CD14-positive monocyte (primary cell): ENCODE results near the gene EPB41. TPM values are rescaled to one million over a fixed set of nuclear protein-coding genes. Genes with fewer than 3 reads are reported as not detected.

ENCODE experiments used
- DNase-seq, 3 donors: peaks; one replicate each; pipeline ENCODE4 v3.0.0-alpha.2; 2011 to 2022
- H2AFZ ChIP-seq: 2 replicates; pipeline ENCODE4 v1.6.0; 2012; ENCODE audit warnings: mild to moderate bottlenecking, low read depth, low read length, inconsistent platforms; ENCODE audit not compliant: insufficient read depth, poor library complexity, severe bottlenecking
- H3K27ac ChIP-seq, 2 donors: 1 replicate in 1 of 2; 2 replicates in 1 of 2; pipeline ENCODE4 v1.5.1; 2012 to 2013; ENCODE audit warnings: low read length in 2 of 2, control low read depth in 1 of 2, inconsistent platforms in 1 of 2, low read depth in 1 of 2, mild to moderate bottlenecking in 1 of 2
- H3K27me3 ChIP-seq, 2 donors: one replicate each; pipeline versions ENCODE4 v1.6.0 to v1.6.1; 2011 to 2013; ENCODE audit warnings: low read length in 2 of 2; ENCODE audit not compliant: control insufficient read depth in 2 of 2, insufficient read depth in 2 of 2
- H3K36me3 ChIP-seq, 2 donors: replicated peaks in 1 of 2; 1 replicate in 1 of 2; 2 replicates in 1 of 2; pipeline versions ENCODE4 v1.5.1 to v1.6.1; 2012 to 2013; ENCODE audit warnings: low read length in 2 of 2, control low read depth in 1 of 2, inconsistent platforms in 1 of 2, mild to moderate bottlenecking in 1 of 2; ENCODE audit not compliant: insufficient read depth in 2 of 2, control insufficient read depth in 1 of 2
- H3K4me1 ChIP-seq, 2 donors: 1 replicate in 1 of 2; 2 replicates in 1 of 2; pipeline versions ENCODE4 v1.5.1 to v1.6.1; 2012 to 2013; ENCODE audit warnings: low read length in 2 of 2, control low read depth in 1 of 2, inconsistent platforms in 1 of 2, mild to moderate bottlenecking in 1 of 2, moderate library complexity in 1 of 2; ENCODE audit not compliant: insufficient read depth in 2 of 2, control insufficient read depth in 1 of 2
- H3K4me2 ChIP-seq: replicated peaks from 2 replicates; pipeline ENCODE3; 2012; ENCODE audit warnings: low read length, moderate library complexity, mild to moderate bottlenecking; ENCODE audit not compliant: poor library complexity, severe bottlenecking; ENCODE audit errors: extremely low read depth
- H3K4me3 ChIP-seq, 3 experiments: fragments of 200-600 bp in 1 of 3; sonication (generic) in 1 of 3; replicated peaks in 1 of 3; 1 replicate in 2 of 3; 2 replicates in 1 of 3; pipeline ENCODE4 v1.5.1; 2011 to 2013; ENCODE audit warnings: low read length in 3 of 3, mild to moderate bottlenecking in 3 of 3, control low read depth in 2 of 3, low read depth in 2 of 3, inconsistent platforms in 1 of 3, moderate library complexity in 1 of 3
- H3K79me2 ChIP-seq: 2 replicates; pipeline ENCODE4 v1.6.0; 2012; ENCODE audit warnings: mild to moderate bottlenecking, control low read depth, inconsistent platforms, low read length, moderate library complexity; ENCODE audit not compliant: insufficient read depth
- H3K9ac ChIP-seq: 2 replicates; pipeline ENCODE4 v1.6.0; 2017; ENCODE audit warnings: low read length, mild to moderate bottlenecking; ENCODE audit not compliant: insufficient read depth, poor library complexity, severe bottlenecking
- H3K9me3 ChIP-seq, 2 donors: replicated peaks in 1 of 2; 1 replicate in 1 of 2; 2 replicates in 1 of 2; pipeline versions ENCODE4 v1.5.1 to v1.6.1; 2012 to 2013; ENCODE audit warnings: low read length in 2 of 2, control low read depth in 1 of 2; ENCODE audit not compliant: control insufficient read depth in 1 of 2, insufficient read depth in 1 of 2
- H4K20me1 ChIP-seq: 2 replicates; pipeline ENCODE4 v1.6.0; 2012; ENCODE audit warnings: mild to moderate bottlenecking, low read length, control low read depth, moderate library complexity; ENCODE audit not compliant: insufficient read depth
- H3K27ac Mint-ChIP-seq, 7 donors: one replicate each; pipeline ENCODE4 v1.8.0; 2020; ENCODE audit warnings: mild to moderate bottlenecking in 7 of 7, mixed read lengths in 7 of 7, moderate library complexity in 6 of 7, inconsistent platforms in 2 of 7
- H3K27me3 Mint-ChIP-seq, 3 donors: one replicate each; pipeline ENCODE4 v1.8.0; 2021 to 2022; ENCODE audit warnings: low read depth in 3 of 3, mild to moderate bottlenecking in 3 of 3, mixed read lengths in 3 of 3, moderate library complexity in 3 of 3, inconsistent platforms in 1 of 3
- H3K36me3 Mint-ChIP-seq, 2 donors: one replicate each; pipeline ENCODE4 v1.8.0; 2020; ENCODE audit warnings: mixed read lengths in 2 of 2, inconsistent platforms in 1 of 2, mild to moderate bottlenecking in 1 of 2
- H3K4me1 Mint-ChIP-seq: one replicate; pipeline ENCODE4 v1.8.0; 2020; ENCODE audit warnings: mild to moderate bottlenecking, mixed read lengths
- H3K4me3 Mint-ChIP-seq, 2 donors: one replicate each; pipeline ENCODE4 v1.8.0; 2020; ENCODE audit warnings: mild to moderate bottlenecking in 2 of 2, mixed read lengths in 2 of 2, moderate library complexity in 1 of 2
- H3K9me3 Mint-ChIP-seq, 7 donors: one replicate each; pipeline ENCODE4 v1.8.0; 2020 to 2022; ENCODE audit warnings: mixed read lengths in 7 of 7, mild to moderate bottlenecking in 6 of 7, moderate library complexity in 6 of 7, inconsistent platforms in 2 of 7
- CTCF ChIP-seq: fragments of 200-600 bp; IDR thresholded peaks from one replicate; pipeline ENCODE4 v1.8.0; 2022; ENCODE audit warnings: antibody characterized with exemption, mild to moderate bottlenecking
- WGBS: methylation state at CpG from one replicate; pipeline ENCODE4 v1.1.5; 2013; ENCODE audit warnings: missing lambda C conversion rate; ENCODE audit not compliant: insufficient coverage; 5-methylcytosine and 5-hydroxymethylcytosine counted together
- intact Hi-C, 2 donors: fragments of 100-400 bp; cut with micrococcal nuclease; formaldehyde crosslinking; loops; one replicate each; pipeline versions ENCODE4 v1.15.0 to v1.15.1; 2023
- polyA plus RNA-seq, 3 donors: library from polyadenylated mRNA; depleted of rRNA in 1 of 3; unstranded in 2 of 3; stranded (reverse) in 1 of 3; fragments of 300-500 nt in 2 of 3; fragments of >200 nt in 1 of 3; fragmentation: Illumina TruSeq in 2 of 3; gene quantifications; 1 replicate in 2 of 3; 2 replicates in 1 of 3; pipeline ENCODE4 v1.2.3, GENCODE V29; 2012 to 2021

Gene EPB41
- polyA plus RNA-seq, 3 donors: 11.3 to 19.4 (median 18.9) TPM

GRCh38 chr1:28899267-28899666 lies 15.1 kb upstream of the EPB41 start:
- H3K9ac ChIP-seq: peak overlapping the region; percentile 9
- H4K20me1 ChIP-seq: peaks cover 46% of the 10 kb centered on the region
- peaks cover 58% of the 10 kb centered on the region for H3K79me2 ChIP-seq
- Mint-ChIP-seq H3K27me3 (no peaks in the 10 kb centered on the region), H3K36me3 (peaks cover 26 to 36% of the 10 kb centered on the region in 2 donors), H3K27ac (peak overlapping the region in 3 of 7 donors; percentile 74 to 82 (median 79)), H3K9me3 (peaks cover 0 to 6% (median 2%) of the 10 kb centered on the region in 7 donors), H3K4me1 (peaks cover 36% of the 10 kb centered on the region), H3K4me3 (peak overlapping the region; percentile 35 to 82)
- no peak for DNase-seq
- H3K4me1 ChIP-seq: peaks cover 23 to 29% of the 10 kb centered on the region in 2 donors
- H2AFZ ChIP-seq: no peak overlapping the region
- H3K4me2 ChIP-seq: peak overlapping the region; percentile 52
- peak overlapping the region in 1 of 3 experiments; percentile 48 for H3K4me3 ChIP-seq
- no peak for TF ChIP-seq CTCF
- H3K9me3 ChIP-seq: peaks cover 0 to 2% of the 10 kb centered on the region in 2 donors
- peaks cover 8 to 18% of the 10 kb centered on the region in 2 donors for H3K36me3 ChIP-seq
- H3K27me3 ChIP-seq: no peaks in the 10 kb centered on the region
- peak overlapping the region in 1 of 2 donors; percentile 56 for H3K27ac ChIP-seq
- intact Hi-C loops: no loop called here
- WGBS: no CpG with 5 or more reads among the region's 2 CpGs

DNA sequence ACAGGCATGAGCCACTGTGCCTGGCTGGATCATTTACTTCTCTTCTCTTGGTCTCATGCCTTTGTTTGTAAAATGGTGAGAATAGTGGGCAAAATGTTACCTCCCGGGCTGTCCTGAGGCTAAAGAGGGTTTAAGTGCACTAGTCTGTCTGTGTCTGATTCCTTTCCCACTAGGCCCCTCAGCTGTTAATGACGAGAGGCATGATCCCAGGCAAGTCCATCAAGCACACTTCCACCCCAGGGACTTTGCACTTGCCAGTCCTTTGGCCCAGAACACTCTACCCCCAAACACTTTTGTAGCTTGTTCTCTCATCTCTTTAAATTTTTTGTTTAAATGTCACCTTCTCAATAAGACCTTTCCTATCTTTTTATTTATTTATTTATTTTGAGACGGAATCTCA lies 13.8 kb upstream of the EPB41 start:
- WGBS: 100% methylated on average over 1 of the region's 3 CpGs
- Histone ChIP-seq H3K79me2 (peaks cover 49% of the 10 kb centered on the region), H3K27me3 (no peaks in the 10 kb centered on the region), H3K4me3 (no peak overlapping the region), H2AFZ (no peak overlapping the region), H3K9me3 (peaks cover 0 to 6% of the 10 kb centered on the region in 2 donors), H3K4me1 (peaks cover 23 to 29% of the 10 kb centered on the region in 2 donors), H3K36me3 (peaks cover 4 to 8% of the 10 kb centered on the region in 2 donors), H3K4me2 (no peak overlapping the region), H3K27ac (no peak overlapping the region), H3K9ac (no peak overlapping the region), H4K20me1 (peaks cover 50% of the 10 kb centered on the region)
- TF ChIP-seq CTCF: no peak
- Mint-ChIP-seq H3K4me1 (peaks cover 36% of the 10 kb centered on the region), H3K9me3 (peaks cover 0 to 11% (median 6%) of the 10 kb centered on the region in 7 donors), H3K27ac (peak overlapping the region in 1 of 7 donors; percentile 71), H3K36me3 (peaks cover 24 to 31% of the 10 kb centered on the region in 2 donors), H3K27me3 (no peaks in the 10 kb centered on the region), H3K4me3 (no peak overlapping the region)
- DNase-seq: no peak
- intact Hi-C loops: no loop called here
